ENCODE data around the gene FAM78A. TPM values are rescaled to one million over a fixed set of nuclear protein-coding genes. Genes with fewer than 3 reads are reported as not detected.

The FAM78A gene
- total RNA-seq, 6 donors from 2014 or later, result 4.5 to 19.1 (median 9.3) TPM

DNA sequence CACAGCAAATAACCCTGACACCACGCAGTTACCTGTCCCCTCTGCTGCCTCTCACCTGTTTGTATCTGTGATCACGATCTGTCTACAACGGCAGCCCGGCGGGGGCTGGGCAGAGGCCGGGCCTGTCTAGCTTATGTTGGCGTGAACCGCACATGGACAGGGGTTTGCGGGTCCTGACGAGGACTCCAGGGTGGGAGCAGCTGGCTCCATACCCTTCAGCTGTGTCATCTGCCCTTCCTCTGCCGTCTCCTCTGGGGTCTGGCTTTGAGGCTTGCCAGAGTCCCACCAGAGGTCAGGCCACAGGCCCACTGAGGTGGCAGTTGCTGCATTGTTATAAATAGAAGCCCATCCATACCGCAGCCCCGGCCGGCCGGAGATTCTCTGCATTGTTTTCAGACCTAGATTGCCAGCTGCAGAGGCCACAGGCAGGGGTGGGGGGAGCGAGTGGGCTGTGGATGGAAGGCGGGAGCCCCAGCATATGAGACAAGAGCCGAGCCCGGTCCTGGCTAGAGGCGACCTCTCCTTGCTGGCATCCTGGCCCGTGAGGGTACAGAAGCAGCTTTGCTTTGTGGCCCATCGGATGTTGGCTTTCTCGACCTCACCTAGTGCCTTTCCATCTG, 37.8 kb downstream of the FAM78A start:
- DNase-seq (peak in 1 of 2 donors; percentile 82), ATAC-seq (ENCODE audit: low FRiP score in 2 of 2) (no peak)
- TF ChIP-seq, protein P1, sequence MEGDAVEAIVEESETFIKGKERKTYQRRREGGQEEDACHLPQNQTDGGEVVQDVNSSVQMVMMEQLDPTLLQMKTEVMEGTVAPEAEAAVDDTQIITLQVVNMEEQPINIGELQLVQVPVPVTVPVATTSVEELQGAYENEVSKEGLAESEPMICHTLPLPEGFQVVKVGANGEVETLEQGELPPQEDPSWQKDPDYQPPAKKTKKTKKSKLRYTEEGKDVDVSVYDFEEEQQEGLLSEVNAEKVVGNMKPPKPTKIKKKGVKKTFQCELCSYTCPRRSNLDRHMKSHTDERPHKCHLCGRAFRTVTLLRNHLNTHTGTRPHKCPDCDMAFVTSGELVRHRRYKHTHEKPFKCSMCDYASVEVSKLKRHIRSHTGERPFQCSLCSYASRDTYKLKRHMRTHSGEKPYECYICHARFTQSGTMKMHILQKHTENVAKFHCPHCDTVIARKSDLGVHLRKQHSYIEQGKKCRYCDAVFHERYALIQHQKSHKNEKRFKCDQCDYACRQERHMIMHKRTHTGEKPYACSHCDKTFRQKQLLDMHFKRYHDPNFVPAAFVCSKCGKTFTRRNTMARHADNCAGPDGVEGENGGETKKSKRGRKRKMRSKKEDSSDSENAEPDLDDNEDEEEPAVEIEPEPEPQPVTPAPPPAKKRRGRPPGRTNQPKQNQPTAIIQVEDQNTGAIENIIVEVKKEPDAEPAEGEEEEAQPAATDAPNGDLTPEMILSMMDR (IDR thresholded peaks at IDR 0.05), result no peak
- no peak for TF ChIP-seq EP300 (IDR thresholded peaks at IDR 0.05)
- TF ChIP-seq POLR2A (IDR thresholded peaks at IDR 0.05), result no peak
- no peak for TF ChIP-seq POLR2AphosphoS5 (IDR thresholded peaks at IDR 0.05)
- H3K4me1 ChIP-seq, result peaks cover 20 to 28% (median 25%) of the 10 kb centered on the region in 4 donors
- peak overlapping the region; percentile 57 to 77 (median 74) for H3K27ac ChIP-seq
- H3K27me3 ChIP-seq, result no peaks in the 10 kb centered on the region
- no peaks in the 10 kb centered on the region for H3K9me3 ChIP-seq
- H3K4me3 ChIP-seq, result peak overlapping the region in 2 of 4 donors; percentile 9
- 35 to 44% methylated on average over 22 to 23 of the region's 23 CpGs for WGBS, 2 donors
- H3K36me3 ChIP-seq, result peaks cover 1 to 21% (median 14%) of the 10 kb centered on the region in 4 donors

DNA sequence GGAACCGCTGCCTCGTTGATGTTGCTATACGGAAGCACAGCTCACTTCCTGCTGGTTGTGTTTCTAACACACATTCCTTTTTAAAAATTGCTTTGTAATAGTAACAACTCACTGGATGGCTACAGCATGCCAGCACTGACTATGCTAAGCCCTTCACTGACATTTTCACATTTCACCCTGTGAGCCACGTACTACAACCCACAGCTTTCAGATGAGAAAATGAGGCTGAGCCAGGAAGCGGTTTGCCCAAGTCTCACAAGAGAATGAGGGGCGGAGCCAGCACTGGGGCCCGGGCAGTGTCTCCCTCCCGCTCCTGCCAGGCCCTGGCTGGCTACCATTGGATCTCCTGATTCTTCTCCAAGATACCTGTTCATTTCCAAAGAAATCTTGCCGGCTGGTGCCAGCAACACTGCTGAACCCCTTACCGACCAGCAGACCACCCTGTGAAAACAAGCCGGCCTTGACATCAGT, 38.3 kb downstream of the FAM78A start:
- Histone ChIP-seq H3K4me3 (peak overlapping the region in 2 of 4 donors; percentile 9), H3K9me3 (no peaks in the 10 kb centered on the region), H3K4me1 (peaks cover 20 to 28% (median 25%) of the 10 kb centered on the region in 4 donors), H3K27me3 (no peaks in the 10 kb centered on the region), H3K27ac (peak overlapping the region; percentile 57 to 77 (median 74)), H3K36me3 (peaks cover 4 to 21% (median 19%) of the 10 kb centered on the region in 4 donors)
- TF ChIP-seq POLR2AphosphoS5 (IDR thresholded peaks at IDR 0.05) (peak; percentile 46 to 53), POLR2A (IDR thresholded peaks at IDR 0.05) (peak in 1 of 4 donors; percentile 47), EP300 (IDR thresholded peaks at IDR 0.05) (no peak)
- TF ChIP-seq, protein P1 (IDR thresholded peaks at IDR 0.05), result no peak
- peak; percentile 74 to 82 for ATAC-seq (ENCODE audit: low FRiP score in 2 of 2)
- peak; percentile 83 to 84 for DNase-seq
- 8 to 12% methylated on average over 10 to 11 of the region's 11 CpGs for WGBS, 2 donors

DNA sequence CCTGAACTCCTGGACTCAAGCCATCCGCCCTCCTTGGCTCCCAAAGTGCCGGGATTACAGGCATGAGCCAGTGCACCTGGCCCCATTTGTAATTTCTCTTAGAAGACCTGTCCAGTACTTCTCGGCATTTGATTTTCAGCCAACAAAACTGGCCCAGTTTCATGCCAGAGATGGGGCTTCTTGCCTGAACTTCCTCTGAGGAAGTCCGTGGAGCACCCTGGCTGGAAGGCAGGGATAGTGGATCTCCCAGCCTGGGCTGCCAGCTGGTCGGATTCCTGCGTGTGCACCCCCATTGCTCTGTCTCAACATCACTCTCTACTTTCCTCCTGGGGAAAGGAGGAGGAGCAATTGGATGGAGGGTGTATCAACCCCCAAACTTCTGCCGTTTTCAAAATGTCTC, 39.0 kb downstream of the FAM78A start:
- H3K27me3 ChIP-seq, result no peaks in the 10 kb centered on the region
- peaks cover 4 to 27% (median 24%) of the 10 kb centered on the region in 4 donors for H3K36me3 ChIP-seq
- no peaks in the 10 kb centered on the region for H3K9me3 ChIP-seq
- 40 to 55% methylated on average over 7 of the region's 7 CpGs for WGBS, 2 donors
- TF ChIP-seq POLR2AphosphoS5 (IDR thresholded peaks at IDR 0.05), result no peak
- no peak for TF ChIP-seq EP300 (IDR thresholded peaks at IDR 0.05)
- DNase-seq (no peak), ATAC-seq (ENCODE audit: low FRiP score in 2 of 2) (no peak)
- peaks cover 20 to 28% (median 25%) of the 10 kb centered on the region in 4 donors for H3K4me1 ChIP-seq
- H3K4me3 ChIP-seq, result peak overlapping the region in 1 of 4 donors; percentile 9
- peak overlapping the region in 3 of 4 donors; percentile 73 to 77 (median 76) for H3K27ac ChIP-seq

DNA sequence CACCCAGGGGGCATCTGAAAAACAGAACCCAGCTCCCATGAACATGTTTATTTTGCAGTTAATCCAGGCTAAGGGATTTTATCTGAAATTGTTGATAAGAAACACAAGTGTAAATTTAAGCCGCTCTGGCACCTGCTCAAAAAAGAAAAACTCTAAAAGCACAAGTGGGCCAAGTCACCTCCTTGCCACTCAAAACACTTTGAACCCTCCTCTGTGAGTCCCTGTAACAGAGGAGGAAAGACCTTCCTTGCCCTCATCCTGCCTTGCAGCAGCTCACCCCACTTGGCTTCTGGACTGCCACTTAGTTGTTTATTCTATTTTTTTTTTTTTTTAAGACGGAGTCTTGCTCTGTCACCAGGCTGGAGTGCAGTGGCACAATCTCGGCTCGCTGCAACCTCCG, 39.5 kb downstream of the FAM78A start:
- no peaks in the 10 kb centered on the region for H3K9me3 ChIP-seq
- H3K4me1 ChIP-seq, result peaks cover 20 to 28% (median 25%) of the 10 kb centered on the region in 4 donors
- DNase-seq (no peak), ATAC-seq (ENCODE audit: low FRiP score in 2 of 2) (no peak)
- no peaks in the 10 kb centered on the region for H3K27me3 ChIP-seq
- peaks cover 4 to 33% (median 28%) of the 10 kb centered on the region in 4 donors for H3K36me3 ChIP-seq
- WGBS, 2 donors, result 45 to 67% methylated on average over 5 of the region's 5 CpGs
- H3K4me3 ChIP-seq, result no peak overlapping the region
- peak overlapping the region in 1 of 4 donors; percentile 77 for H3K27ac ChIP-seq
- TF ChIP-seq, protein P1 (IDR thresholded peaks at IDR 0.05), result no peak
- TF ChIP-seq POLR2AphosphoS5 (IDR thresholded peaks at IDR 0.05) (no peak), POLR2A (IDR thresholded peaks at IDR 0.05) (no peak), EP300 (IDR thresholded peaks at IDR 0.05) (no peak)

DNA sequence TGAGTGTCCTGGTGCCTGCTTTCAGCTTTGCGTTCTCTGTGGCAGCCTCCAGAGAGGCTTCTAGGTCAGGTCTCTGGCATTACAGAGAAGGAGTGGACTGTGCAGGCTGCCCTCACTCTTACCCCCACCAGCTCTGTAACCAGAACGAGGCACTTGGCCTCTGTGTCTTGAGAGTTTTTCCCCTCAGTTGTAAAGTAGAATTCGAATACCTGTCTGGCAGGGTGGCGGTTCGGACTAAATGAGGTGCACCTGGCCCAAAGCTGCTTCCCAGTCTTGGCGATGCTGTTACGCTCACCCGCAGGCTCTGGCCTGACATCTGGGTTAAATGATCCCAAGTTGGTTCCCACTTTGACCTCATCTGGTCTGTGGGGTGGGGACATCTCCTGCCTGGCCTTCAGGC, 40.1 kb downstream of the FAM78A start:
- H3K27me3 ChIP-seq, result no peaks in the 10 kb centered on the region
- peaks cover 20 to 28% (median 25%) of the 10 kb centered on the region in 4 donors for H3K4me1 ChIP-seq
- no peak overlapping the region for H3K4me3 ChIP-seq
- peak overlapping the region in 1 of 4 donors; percentile 10 for H3K27ac ChIP-seq
- ATAC-seq (ENCODE audit: low FRiP score in 2 of 2), result no peak
- DNase-seq, result no peak
- H3K36me3 ChIP-seq, result peaks cover 7 to 39% (median 34%) of the 10 kb centered on the region in 4 donors
- H3K9me3 ChIP-seq, result no peaks in the 10 kb centered on the region
- 86 to 90% methylated on average over 3 to 8 of the region's 8 CpGs for WGBS, 2 donors
- TF ChIP-seq, protein P1 (IDR thresholded peaks at IDR 0.05), result no peak
- TF ChIP-seq POLR2A (IDR thresholded peaks at IDR 0.05) (no peak), POLR2AphosphoS5 (IDR thresholded peaks at IDR 0.05) (no peak), EP300 (IDR thresholded peaks at IDR 0.05) (no peak)
